Duodenal mucosa (tissue), 2 donors: Measurements from ENCODE around the gene GADD45B.

Experiments
- H3K27ac ChIP-seq: one replicate; pipeline ENCODE4 v1.7.0; 2013; ENCODE audit warnings: low read depth, low read length
- H3K27me3 ChIP-seq, 2 donors: one replicate each; pipeline ENCODE4 v1.7.0; 2013; ENCODE audit warnings: low read length in 2 of 2, control low read depth in 1 of 2; ENCODE audit not compliant: insufficient read depth in 2 of 2, control insufficient read depth in 1 of 2
- H3K36me3 ChIP-seq, 2 donors: one replicate each; pipeline ENCODE4 v1.7.0; 2013; ENCODE audit warnings: low read length in 2 of 2, control low read depth in 1 of 2; ENCODE audit not compliant: insufficient read depth in 2 of 2, control insufficient read depth in 1 of 2
- H3K4me1 ChIP-seq, 2 donors: one replicate each; pipeline ENCODE4 v1.7.0; 2013; ENCODE audit warnings: low read length in 2 of 2, control low read depth in 1 of 2; ENCODE audit not compliant: insufficient read depth in 2 of 2, control insufficient read depth in 1 of 2
- H3K4me3 ChIP-seq, 2 donors: one replicate each; pipeline ENCODE4 v1.7.0; 2013; ENCODE audit warnings: low read length in 2 of 2, low read depth in 1 of 2
- H3K9ac ChIP-seq, 2 donors: one replicate each; pipeline ENCODE4 v1.7.0; 2013; ENCODE audit warnings: low read length in 2 of 2, low read depth in 1 of 2
- H3K9me3 ChIP-seq, 2 donors: one replicate each; pipeline ENCODE4 v1.7.0; 2013; ENCODE audit warnings: low read length in 2 of 2, control low read depth in 1 of 2; ENCODE audit not compliant: control insufficient read depth in 1 of 2

GADD45B gene

DNA sequence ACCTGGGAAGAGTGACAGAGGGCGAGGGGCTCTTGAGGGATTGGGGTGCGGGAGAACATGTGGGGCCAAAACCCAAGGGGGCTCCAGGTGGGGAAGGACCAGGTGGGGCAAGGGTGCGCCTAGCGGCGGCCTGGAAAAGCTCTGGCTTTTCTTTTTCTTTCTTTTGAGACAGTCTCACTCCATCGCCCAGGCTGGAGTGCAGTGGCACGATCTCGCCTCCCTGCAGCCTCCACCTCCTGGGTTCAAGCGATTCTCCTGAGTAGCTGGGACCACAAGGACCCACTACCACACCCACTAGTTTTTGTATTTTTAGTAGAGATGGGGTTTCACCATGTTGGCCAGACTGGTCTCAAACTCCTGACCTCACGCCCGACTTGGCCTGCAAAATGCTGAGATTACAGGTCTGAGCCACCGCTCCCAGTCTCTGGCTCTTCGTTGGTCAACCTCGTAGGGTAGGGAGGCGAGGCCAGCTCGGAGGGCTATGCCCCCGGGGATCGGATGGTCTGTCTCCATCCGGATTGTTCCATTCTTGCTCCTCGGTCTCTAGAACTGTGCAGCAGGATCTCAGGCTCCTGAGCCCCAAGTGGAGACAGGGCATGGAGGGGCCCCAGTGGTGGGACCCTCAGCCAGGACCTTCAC is 3.7 kb downstream of the GADD45B start:
- Histone ChIP-seq H3K4me1 (peaks cover 10 to 26% of the 10 kb centered on the region in 2 donors), H3K4me3 (peak overlapping the region; percentile 85 to 99), H3K9me3 (peaks cover 0 to 13% of the 10 kb centered on the region in 2 donors), H3K9ac (peak overlapping the region in 1 of 2 donors; percentile 75), H3K27me3 (no peaks in the 10 kb centered on the region), H3K36me3 (no peaks in the 10 kb centered on the region), H3K27ac (no peak overlapping the region)

DNA sequence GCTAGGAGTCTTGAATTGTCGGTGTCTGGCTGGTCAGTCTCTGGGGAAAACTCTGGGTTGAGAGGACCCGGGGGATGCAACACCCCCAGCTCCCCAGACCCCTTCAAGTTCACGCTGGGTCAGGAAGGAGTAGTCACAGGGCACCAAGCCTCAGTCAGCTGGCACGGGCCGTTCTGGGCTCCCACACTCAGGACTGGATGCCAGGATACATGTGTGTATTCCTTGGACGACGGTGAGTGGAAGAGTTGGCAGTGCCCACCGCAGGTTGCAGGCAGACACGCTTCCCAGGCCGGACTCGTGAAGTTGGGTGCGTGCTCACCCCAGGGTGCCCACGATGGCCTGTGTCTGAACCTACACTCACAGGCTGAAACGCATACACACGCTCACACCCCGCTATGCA is 5.5 kb downstream of the GADD45B start:
- H3K9ac ChIP-seq, result no peak overlapping the region
- H3K27ac ChIP-seq, result no peak overlapping the region
- no peak overlapping the region for H3K4me3 ChIP-seq
- peaks cover 0 to 13% of the 10 kb centered on the region in 2 donors for H3K9me3 ChIP-seq
- peaks cover 6 to 17% of the 10 kb centered on the region in 2 donors for H3K4me1 ChIP-seq
- H3K27me3 ChIP-seq, result no peaks in the 10 kb centered on the region
- no peaks in the 10 kb centered on the region for H3K36me3 ChIP-seq

DNA sequence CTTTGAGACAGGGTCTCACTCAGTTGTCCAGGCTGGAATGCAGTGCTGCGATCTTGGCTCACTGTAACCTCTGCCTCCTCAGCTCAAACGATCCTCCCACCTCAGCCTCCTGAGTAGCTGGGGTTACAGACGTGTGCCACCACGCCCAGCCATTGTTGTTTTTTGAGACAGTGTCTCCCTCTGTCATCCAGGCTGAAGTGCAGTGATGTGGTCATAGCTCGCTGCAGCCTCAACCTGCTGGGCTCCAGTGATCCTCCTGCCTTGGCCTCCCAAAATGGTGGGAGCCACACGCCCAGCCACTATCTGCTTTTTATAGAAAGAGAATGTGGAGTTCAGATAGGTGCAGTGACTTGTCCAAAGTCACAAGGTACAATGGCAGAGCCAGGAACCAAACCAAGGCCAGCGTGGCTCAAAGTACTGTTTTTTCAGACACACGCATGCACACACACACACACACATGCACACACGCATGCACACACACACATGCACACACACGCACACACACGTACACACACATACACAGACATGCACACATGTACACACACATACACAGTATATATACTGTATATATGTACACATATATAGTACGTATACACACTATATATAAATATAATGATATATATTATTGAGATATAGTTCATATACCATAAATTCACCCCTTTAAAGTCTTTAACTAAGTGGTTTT is 6.6 kb downstream of the GADD45B start:
- Histone ChIP-seq H3K4me3 (no peak overlapping the region), H3K27ac (no peak overlapping the region)

DNA sequence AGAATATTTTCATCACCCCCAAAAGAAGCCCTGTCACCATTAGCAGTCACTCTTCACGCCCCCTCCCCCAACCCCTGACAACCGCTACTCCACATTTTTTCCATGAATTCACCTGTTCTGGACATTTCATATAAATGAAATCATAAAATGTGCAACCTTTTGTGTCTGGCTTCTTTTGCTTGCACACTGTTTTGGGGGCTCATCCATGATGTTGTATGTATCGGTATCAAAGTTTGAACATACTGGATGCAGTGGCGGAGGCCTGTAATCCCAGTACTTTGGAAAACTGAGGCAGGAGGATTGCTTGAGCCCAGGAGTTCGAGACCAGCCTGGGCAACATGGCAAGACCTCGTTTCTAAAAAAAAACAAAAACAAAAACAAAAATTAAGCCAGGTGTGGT is 7.2 kb downstream of the GADD45B start:
- Histone ChIP-seq H3K9ac (no peak overlapping the region), H3K4me3 (no peak overlapping the region), H3K4me1 (peaks cover 1 to 9% of the 10 kb centered on the region in 2 donors), H3K9me3 (peaks cover 0 to 13% of the 10 kb centered on the region in 2 donors), H3K36me3 (no peaks in the 10 kb centered on the region), H3K27me3 (no peaks in the 10 kb centered on the region), H3K27ac (no peak overlapping the region)

More for the DNA sequence above, 6.6 kb downstream of the GADD45B start:
- Histone ChIP-seq H3K36me3 (no peaks in the 10 kb centered on the region), H3K4me1 (peaks cover 6 to 11% of the 10 kb centered on the region in 2 donors), H3K9me3 (peaks cover 0 to 13% of the 10 kb centered on the region in 2 donors), H3K9ac (no peak overlapping the region), H3K27me3 (no peaks in the 10 kb centered on the region)

DNA sequence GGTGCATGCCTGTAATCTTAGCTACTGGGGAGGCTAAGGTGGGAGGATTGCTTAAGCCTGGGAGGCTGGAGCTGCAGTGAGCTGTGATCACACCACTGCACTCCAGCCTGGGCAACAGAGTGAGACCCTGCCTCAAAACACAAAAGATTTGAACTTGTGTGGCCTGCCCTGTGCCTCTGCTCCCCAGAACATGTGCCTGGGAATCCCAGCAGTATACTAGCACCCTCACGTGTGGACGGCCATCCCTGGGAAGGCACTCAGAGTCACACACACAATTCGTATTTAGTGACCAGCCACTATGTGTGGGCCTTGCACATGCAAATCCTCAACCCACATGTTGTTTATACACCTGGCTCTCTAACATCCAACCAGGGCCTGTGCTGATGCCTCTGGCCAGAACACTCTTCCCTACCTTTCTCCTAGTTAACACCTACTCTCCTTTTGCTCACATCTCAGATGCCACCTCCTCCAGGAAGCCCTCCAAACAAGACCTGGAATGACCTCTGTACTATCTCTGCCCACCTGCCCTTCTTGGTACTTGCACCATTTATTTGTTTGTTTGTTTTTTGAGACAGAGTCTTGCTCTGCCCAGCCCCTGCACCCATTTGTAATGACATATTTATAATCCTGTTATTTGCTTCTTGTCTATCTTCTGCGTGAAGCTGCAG is 7.7 kb downstream of the GADD45B start:
- H3K4me1 ChIP-seq, result peaks cover 2 to 9% of the 10 kb centered on the region in 2 donors
- no peak overlapping the region for H3K27ac ChIP-seq
- no peaks in the 10 kb centered on the region for H3K27me3 ChIP-seq
- H3K4me3 ChIP-seq, result no peak overlapping the region
- peaks cover 0 to 13% of the 10 kb centered on the region in 2 donors for H3K9me3 ChIP-seq
- no peak overlapping the region for H3K9ac ChIP-seq
- no peaks in the 10 kb centered on the region for H3K36me3 ChIP-seq

DNA sequence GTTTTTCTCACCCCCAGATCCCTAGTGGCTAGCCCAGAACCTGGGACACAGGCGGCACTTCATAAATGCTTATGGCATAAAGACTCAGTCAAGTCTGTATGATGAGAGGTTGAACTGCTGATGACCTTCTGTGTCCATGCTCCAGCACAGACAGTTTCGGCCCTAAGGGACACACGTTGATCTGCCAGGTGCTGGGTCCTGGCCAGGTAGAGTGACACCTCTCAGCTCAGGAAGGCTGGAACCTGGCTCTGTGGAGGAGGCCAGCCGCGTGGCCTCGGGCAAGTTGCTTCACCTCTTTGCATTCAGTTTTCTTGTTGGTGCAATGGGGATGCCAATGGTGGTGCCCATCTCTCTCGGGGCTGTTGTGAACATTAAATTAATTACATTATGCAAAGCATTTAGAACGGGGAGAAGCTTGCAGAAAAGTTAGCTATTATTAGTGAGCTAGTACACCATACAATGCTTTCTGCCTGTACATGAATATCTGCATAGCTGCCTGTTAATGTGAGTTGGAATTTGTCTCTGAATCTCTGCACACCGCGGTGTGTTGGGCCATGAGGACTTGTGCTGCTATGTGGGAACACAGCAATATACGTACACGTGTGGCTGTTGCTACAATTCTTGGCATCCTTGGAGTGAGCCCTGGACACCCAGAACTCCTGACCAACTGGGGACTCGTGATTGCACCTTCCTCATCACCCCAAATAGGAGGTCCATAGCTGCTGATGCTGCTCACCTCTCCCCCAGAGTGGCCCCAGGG is 8.4 kb downstream of the GADD45B start:
- Histone ChIP-seq H3K9me3 (peaks cover 0 to 13% of the 10 kb centered on the region in 2 donors), H3K36me3 (no peaks in the 10 kb centered on the region), H3K4me1 (peaks cover 5 to 13% of the 10 kb centered on the region in 2 donors), H3K27me3 (peaks cover 0 to 1% of the 10 kb centered on the region in 2 donors), H3K4me3 (no peak overlapping the region), H3K9ac (no peak overlapping the region), H3K27ac (no peak overlapping the region)

DNA sequence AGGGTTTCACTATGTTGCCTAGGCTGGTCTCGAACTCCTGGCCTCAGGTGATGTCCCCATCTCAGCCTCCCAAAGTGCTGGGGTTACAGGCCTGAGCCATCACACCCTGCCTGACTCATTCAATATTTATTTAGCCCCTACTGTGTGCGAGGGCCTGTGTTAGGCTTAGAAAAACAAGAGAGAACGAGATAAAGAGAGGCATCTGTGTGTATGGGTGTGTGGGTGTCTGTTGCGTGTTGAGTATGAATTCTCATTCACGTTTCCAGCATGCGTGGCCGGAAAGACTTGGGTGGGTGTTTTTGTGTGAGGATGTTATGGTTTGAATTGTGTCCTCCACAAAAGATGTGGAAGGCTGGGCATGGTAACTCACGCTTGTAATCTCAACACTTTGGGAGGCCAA is 9.5 kb downstream of the GADD45B start:
- no peak overlapping the region for H3K27ac ChIP-seq
- H3K4me3 ChIP-seq, result no peak overlapping the region
- H3K9me3 ChIP-seq, result peaks cover 0 to 13% of the 10 kb centered on the region in 2 donors
- peaks cover 10 to 20% of the 10 kb centered on the region in 2 donors for H3K4me1 ChIP-seq
- H3K36me3 ChIP-seq, result no peaks in the 10 kb centered on the region
- peaks cover 0 to 6% of the 10 kb centered on the region in 2 donors for H3K27me3 ChIP-seq
- no peak overlapping the region for H3K9ac ChIP-seq

DNA sequence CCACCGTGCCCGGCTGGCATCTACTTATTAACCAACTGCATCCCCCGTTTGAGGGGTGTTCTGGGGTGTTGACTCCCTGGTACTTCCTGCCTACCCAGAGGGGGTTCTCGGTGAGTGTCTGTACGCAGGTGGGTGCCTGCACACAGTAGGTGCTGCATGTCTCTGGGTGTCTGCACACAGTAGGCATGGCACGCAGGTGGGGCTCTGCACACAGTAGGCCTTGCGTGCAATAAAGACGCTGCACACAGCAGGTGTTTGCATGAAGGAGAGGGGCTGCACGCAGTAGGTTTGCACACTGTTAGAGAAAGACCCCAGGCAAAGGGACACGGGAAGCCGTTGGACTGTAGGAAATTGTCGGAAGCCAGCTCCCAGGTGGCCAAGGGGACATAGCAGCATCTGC is 11.2 kb downstream of the GADD45B start:
- Histone ChIP-seq H3K4me1 (peaks cover 23 to 32% of the 10 kb centered on the region in 2 donors), H3K36me3 (no peaks in the 10 kb centered on the region), H3K9me3 (peaks cover 0 to 13% of the 10 kb centered on the region in 2 donors), H3K9ac (no peak overlapping the region), H3K27me3 (peaks cover 0 to 6% of the 10 kb centered on the region in 2 donors), H3K27ac (no peak overlapping the region), H3K4me3 (no peak overlapping the region)

DNA sequence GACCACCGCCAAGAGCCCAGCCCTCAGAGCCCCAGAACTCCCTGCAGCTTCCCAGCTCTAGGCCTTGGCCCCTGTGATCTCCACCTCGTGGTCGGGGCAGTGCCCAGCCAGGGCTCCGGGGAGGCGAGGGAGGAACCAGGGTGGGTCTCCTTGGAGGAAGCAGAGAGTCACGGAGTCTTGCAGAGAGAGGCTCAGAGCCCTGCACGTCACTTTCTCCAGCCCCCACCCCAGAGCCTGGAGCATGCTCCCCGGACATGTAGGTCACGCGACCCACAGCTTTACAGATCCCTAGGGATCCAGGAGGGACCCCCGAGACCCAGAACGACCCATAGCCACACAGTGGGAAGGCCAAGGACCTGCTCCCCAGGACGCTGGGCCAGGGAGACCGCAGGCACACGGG is 11.9 kb downstream of the GADD45B start:
- no peaks in the 10 kb centered on the region for H3K36me3 ChIP-seq
- no peak overlapping the region for H3K4me3 ChIP-seq
- H3K27me3 ChIP-seq, result peaks cover 0 to 6% of the 10 kb centered on the region in 2 donors
- H3K27ac ChIP-seq, result no peak overlapping the region
- peaks cover 0 to 9% of the 10 kb centered on the region in 2 donors for H3K9me3 ChIP-seq
- no peak overlapping the region for H3K9ac ChIP-seq
- peaks cover 23 to 32% of the 10 kb centered on the region in 2 donors for H3K4me1 ChIP-seq
